ENCODE results near the gene RUNX2.

Gene RUNX2

GRCh38 chr6:45538641-45539547 is 210.8 kb downstream of the RUNX2 start:
- no peak overlapping the region for H3K4me3 ChIP-seq (ENCODE audit: low read depth in 1 of 2, low read length in 2 of 2)
- H3K27ac ChIP-seq (ENCODE audit: low read depth, low read length) = no peak overlapping the region
- no peak overlapping the region for H3K9ac ChIP-seq (ENCODE audit: low read length)
- no peaks in the 10 kb centered on the region for H3K27me3 ChIP-seq (ENCODE audit: control insufficient read depth in 1 of 2, insufficient read depth in 2 of 2, low read length in 2 of 2)
- H3K36me3 ChIP-seq (ENCODE audit: insufficient read depth, low read length) = no peaks in the 10 kb centered on the region
- H3K9me3 ChIP-seq (ENCODE audit: low read length) = no peaks in the 10 kb centered on the region
- no peaks in the 10 kb centered on the region for H3K4me1 ChIP-seq (ENCODE audit: insufficient read depth, low read length)

- H3K27ac ChIP-seq (ENCODE audit: low read depth, low read length) = no peak overlapping the region
- no peak overlapping the region for H3K9ac ChIP-seq (ENCODE audit: low read length)
- H3K27me3 ChIP-seq (ENCODE audit: control insufficient read depth in 1 of 2, insufficient read depth in 2 of 2, low read length in 2 of 2) = no peaks in the 10 kb centered on the region
- H3K4me3 ChIP-seq (ENCODE audit: low read depth in 1 of 2, low read length in 2 of 2) = no peak overlapping the region
- H3K4me1 ChIP-seq (ENCODE audit: insufficient read depth, low read length) = no peaks in the 10 kb centered on the region
- H3K36me3 ChIP-seq (ENCODE audit: insufficient read depth, low read length) = no peaks in the 10 kb centered on the region
- H3K9me3 ChIP-seq (ENCODE audit: low read length) = no peaks in the 10 kb centered on the region
Observed at GRCh38 chr6:45540375-45540920, 212.3 kb downstream of the RUNX2 start.

GRCh38 chr6:45541934-45542333 is 213.8 kb downstream of the RUNX2 start:
- Histone ChIP-seq H3K27me3 (ENCODE audit: control insufficient read depth in 1 of 2, insufficient read depth in 2 of 2, low read length in 2 of 2) (no peaks in the 10 kb centered on the region), H3K9me3 (ENCODE audit: low read length) (no peaks in the 10 kb centered on the region), H3K27ac (ENCODE audit: low read depth, low read length) (no peak overlapping the region), H3K36me3 (ENCODE audit: insufficient read depth, low read length) (no peaks in the 10 kb centered on the region), H3K4me3 (ENCODE audit: low read depth in 1 of 2, low read length in 2 of 2) (no peak overlapping the region), H3K9ac (ENCODE audit: low read length) (no peak overlapping the region), H3K4me1 (ENCODE audit: insufficient read depth, low read length) (no peaks in the 10 kb centered on the region)

DNA sequence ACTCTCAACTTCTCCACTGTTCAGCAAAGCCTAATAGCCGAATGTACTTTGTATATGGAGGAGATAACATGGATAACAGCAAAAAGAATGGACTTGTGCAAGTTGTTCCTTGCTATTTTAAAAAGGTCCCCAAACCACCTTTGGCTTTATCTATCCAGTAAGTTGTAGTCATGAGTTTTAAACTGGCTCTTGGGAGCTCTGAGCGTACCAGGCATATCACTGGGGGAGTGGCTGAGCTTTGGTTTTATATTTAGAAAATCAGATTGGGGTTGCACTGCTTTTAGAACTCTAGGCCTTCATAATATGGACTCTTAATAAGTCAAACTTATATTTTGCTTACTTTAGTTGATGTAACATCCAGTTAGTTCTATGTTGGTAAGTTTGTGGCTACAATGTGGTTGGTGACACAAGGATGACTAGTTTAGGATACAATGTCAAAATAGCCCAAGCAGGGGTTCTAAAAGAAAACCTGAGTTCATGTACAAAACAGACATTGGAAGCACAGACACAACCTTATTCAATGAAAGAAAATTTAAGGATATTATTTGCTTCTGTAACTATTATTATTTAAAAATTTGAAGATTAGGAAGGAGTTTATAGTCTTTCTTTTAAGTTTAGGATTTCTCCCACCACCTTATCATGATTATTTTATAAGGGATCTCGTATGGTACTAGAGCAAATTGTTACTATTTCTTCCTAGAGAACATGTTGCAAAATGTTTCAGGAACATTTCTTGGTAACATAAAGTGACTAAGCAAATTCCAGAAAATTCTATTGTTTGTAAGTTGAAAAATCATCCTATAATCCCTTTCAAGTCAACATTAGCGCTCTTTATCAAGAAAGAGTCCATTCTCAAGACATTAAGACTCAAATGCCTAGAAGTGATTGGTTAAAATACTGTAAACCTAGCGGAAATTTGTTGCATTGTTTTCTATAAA is 215.4 kb downstream of the RUNX2 start:
- Histone ChIP-seq H3K4me1 (ENCODE audit: insufficient read depth, low read length) (no peaks in the 10 kb centered on the region), H3K9ac (ENCODE audit: low read length) (no peak overlapping the region), H3K27me3 (ENCODE audit: control insufficient read depth in 1 of 2, insufficient read depth in 2 of 2, low read length in 2 of 2) (no peaks in the 10 kb centered on the region), H3K4me3 (ENCODE audit: low read depth in 1 of 2, low read length in 2 of 2) (no peak overlapping the region), H3K36me3 (ENCODE audit: insufficient read depth, low read length) (no peaks in the 10 kb centered on the region), H3K27ac (ENCODE audit: low read depth, low read length) (no peak overlapping the region), H3K9me3 (ENCODE audit: low read length) (no peaks in the 10 kb centered on the region)

DNA sequence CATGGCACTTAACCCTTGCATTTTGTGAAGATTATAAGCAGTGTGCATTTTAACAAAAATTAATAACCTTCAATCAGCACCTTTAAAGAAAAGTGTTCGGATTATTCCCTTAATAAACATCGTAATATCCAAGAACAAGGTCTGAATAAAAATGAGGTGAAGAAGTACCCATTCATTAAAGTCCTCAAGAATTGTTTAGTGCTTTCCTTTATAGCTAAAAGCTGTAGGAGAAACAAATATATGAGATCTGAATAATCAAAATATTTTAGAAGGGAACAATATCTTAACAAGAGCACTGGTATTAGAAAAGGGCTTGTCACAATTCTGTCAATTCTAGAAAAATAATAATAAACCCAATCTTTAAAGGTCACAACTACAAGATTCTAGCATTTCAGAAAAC is 217.3 kb downstream of the RUNX2 start:
- Histone ChIP-seq H3K9me3 (ENCODE audit: low read length) (no peaks in the 10 kb centered on the region), H3K27ac (ENCODE audit: low read depth, low read length) (no peak overlapping the region), H3K4me1 (ENCODE audit: insufficient read depth, low read length) (no peaks in the 10 kb centered on the region), H3K27me3 (ENCODE audit: control insufficient read depth in 1 of 2, insufficient read depth in 2 of 2, low read length in 2 of 2) (no peaks in the 10 kb centered on the region), H3K4me3 (ENCODE audit: low read depth in 1 of 2, low read length in 2 of 2) (no peak overlapping the region), H3K36me3 (ENCODE audit: insufficient read depth, low read length) (no peaks in the 10 kb centered on the region), H3K9ac (ENCODE audit: low read length) (no peak overlapping the region)

- no peaks in the 10 kb centered on the region for H3K36me3 ChIP-seq (ENCODE audit: insufficient read depth, low read length)
- no peaks in the 10 kb centered on the region for H3K27me3 ChIP-seq (ENCODE audit: control insufficient read depth in 1 of 2, insufficient read depth in 2 of 2, low read length in 2 of 2)
- no peaks in the 10 kb centered on the region for H3K4me1 ChIP-seq (ENCODE audit: insufficient read depth, low read length)
- no peak overlapping the region for H3K9ac ChIP-seq (ENCODE audit: low read length)
- no peak overlapping the region for H3K27ac ChIP-seq (ENCODE audit: low read depth, low read length)
- no peaks in the 10 kb centered on the region for H3K9me3 ChIP-seq (ENCODE audit: low read length)
- no peak overlapping the region for H3K4me3 ChIP-seq (ENCODE audit: low read depth in 1 of 2, low read length in 2 of 2)
Observed at GRCh38 chr6:45548657-45549515, 220.8 kb downstream of the RUNX2 start.

DNA sequence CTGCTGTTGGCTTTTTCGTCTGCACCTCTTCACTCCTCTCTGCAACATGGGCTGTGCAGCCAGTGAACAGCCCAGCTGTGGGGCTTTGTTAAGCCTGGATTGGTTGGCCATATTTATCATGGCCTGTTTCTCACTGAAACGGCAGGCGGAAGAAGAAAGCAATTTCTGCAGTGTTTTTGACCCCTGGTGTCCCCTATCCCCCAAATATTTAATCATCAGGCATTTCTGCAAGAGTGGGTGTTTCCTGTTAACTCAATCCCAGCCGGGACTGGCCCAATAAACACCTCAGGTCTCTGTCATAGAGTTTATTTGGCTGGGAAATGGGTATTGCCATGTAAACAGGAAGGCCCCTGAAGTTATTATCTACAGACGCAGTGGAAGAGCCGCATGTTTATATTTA is 224.4 kb downstream of the RUNX2 start:
- Histone ChIP-seq H3K9me3 (ENCODE audit: low read length) (no peaks in the 10 kb centered on the region), H3K27me3 (ENCODE audit: control insufficient read depth in 1 of 2, insufficient read depth in 2 of 2, low read length in 2 of 2) (no peaks in the 10 kb centered on the region)

GRCh38 chr6:45553730-45554344 is 225.7 kb downstream of the RUNX2 start:
- H3K36me3 ChIP-seq (ENCODE audit: insufficient read depth, low read length) = no peaks in the 10 kb centered on the region
- no peak overlapping the region for H3K4me3 ChIP-seq (ENCODE audit: low read depth in 1 of 2, low read length in 2 of 2)
- no peaks in the 10 kb centered on the region for H3K4me1 ChIP-seq (ENCODE audit: insufficient read depth, low read length)
- no peaks in the 10 kb centered on the region for H3K27me3 ChIP-seq (ENCODE audit: control insufficient read depth in 1 of 2, insufficient read depth in 2 of 2, low read length in 2 of 2)
- H3K9ac ChIP-seq (ENCODE audit: low read length) = no peak overlapping the region
- no peak overlapping the region for H3K27ac ChIP-seq (ENCODE audit: low read depth, low read length)
- no peaks in the 10 kb centered on the region for H3K9me3 ChIP-seq (ENCODE audit: low read length)

More for the DNA sequence above, 224.4 kb downstream of the RUNX2 start:
- Histone ChIP-seq H3K4me3 (ENCODE audit: low read depth in 1 of 2, low read length in 2 of 2) (no peak overlapping the region), H3K9ac (ENCODE audit: low read length) (no peak overlapping the region), H3K36me3 (ENCODE audit: insufficient read depth, low read length) (no peaks in the 10 kb centered on the region), H3K4me1 (ENCODE audit: insufficient read depth, low read length) (no peaks in the 10 kb centered on the region), H3K27ac (ENCODE audit: low read depth, low read length) (no peak overlapping the region)

GRCh38 chr6:45554591-45554990 is 226.5 kb downstream of the RUNX2 start:
- Histone ChIP-seq H3K9me3 (ENCODE audit: low read length) (no peaks in the 10 kb centered on the region), H3K9ac (ENCODE audit: low read length) (no peak overlapping the region), H3K4me1 (ENCODE audit: insufficient read depth, low read length) (no peaks in the 10 kb centered on the region), H3K27ac (ENCODE audit: low read depth, low read length) (no peak overlapping the region), H3K36me3 (ENCODE audit: insufficient read depth, low read length) (no peaks in the 10 kb centered on the region), H3K4me3 (ENCODE audit: low read depth in 1 of 2, low read length in 2 of 2) (no peak overlapping the region), H3K27me3 (ENCODE audit: control insufficient read depth in 1 of 2, insufficient read depth in 2 of 2, low read length in 2 of 2) (no peaks in the 10 kb centered on the region)

- H3K9me3 ChIP-seq (ENCODE audit: low read length) = no peaks in the 10 kb centered on the region
- no peak overlapping the region for H3K27ac ChIP-seq (ENCODE audit: low read depth, low read length)
- no peak overlapping the region for H3K9ac ChIP-seq (ENCODE audit: low read length)
- no peaks in the 10 kb centered on the region for H3K36me3 ChIP-seq (ENCODE audit: insufficient read depth, low read length)
- H3K27me3 ChIP-seq (ENCODE audit: control insufficient read depth in 1 of 2, insufficient read depth in 2 of 2, low read length in 2 of 2) = no peaks in the 10 kb centered on the region
- H3K4me3 ChIP-seq (ENCODE audit: low read depth in 1 of 2, low read length in 2 of 2) = peak overlapping the region in 1 of 2 donors; percentile 38
- no peaks in the 10 kb centered on the region for H3K4me1 ChIP-seq (ENCODE audit: insufficient read depth, low read length)
Observed at GRCh38 chr6:45555981-45556771, 228.0 kb downstream of the RUNX2 start.
